Stomach (tissue), 9 donors: ENCODE measurements around the gene CDC42BPB. TPM values are rescaled to one million over a fixed set of nuclear protein-coding genes. Genes with fewer than 3 reads are reported as not detected.

Source experiments
- DNase-seq, 2 donors: peaks; one replicate each; pipeline versions ENCODE4 v3.0.0 to v3.0.0-alpha.2; 2013 to 2019
- H3K27ac ChIP-seq, 5 donors: fragments of 200-600 bp in 4 of 5; sonication (generic) in 4 of 5; one replicate each; pipeline ENCODE4 v1.5.1; 2013 to 2019; ENCODE audit warnings: mild to moderate bottlenecking in 1 of 5, moderate library complexity in 1 of 5
- H3K27me3 ChIP-seq, 3 donors: fragments of 200-600 bp; sonication (generic); one replicate each; pipeline ENCODE4 v1.5.1; 2017 to 2019; ENCODE audit warnings: mixed run types in 1 of 3
- H3K36me3 ChIP-seq, 4 donors: fragments of 200-600 bp; sonication (generic); 1 replicate in 3 of 4; 2 replicates in 1 of 4; pipeline ENCODE4 v1.5.1; 2016 to 2019
- H3K4me1 ChIP-seq, 4 donors: fragments of 200-600 bp; sonication (generic); one replicate each; pipeline ENCODE4 v1.5.1; 2016 to 2019
- H3K4me3 ChIP-seq, 4 donors: fragments of 200-600 bp; sonication (generic) in 3 of 4; one replicate each; pipeline ENCODE4 v1.5.1; 2016 to 2019; ENCODE audit warnings: mild to moderate bottlenecking in 1 of 4
- H3K9me3 ChIP-seq, 4 donors: fragments of 200-600 bp; sonication (generic); one replicate each; pipeline ENCODE4 v1.5.1; 2016 to 2019
- CTCF ChIP-seq, 7 experiments: fragments of 450-650 bp in 4 of 7; fragments of 200-600 bp in 3 of 7; sonication (generic) in 3 of 7; IDR thresholded peaks; one replicate each; pipeline ENCODE4 v1.5.1; 2016 to 2019; ENCODE audit warnings: antibody characterized with exemption in 7 of 7, control low read depth in 2 of 7, mild to moderate bottlenecking in 1 of 7
- EP300 ChIP-seq: sonication (generic); formaldehyde crosslinking; IDR thresholded peaks from one replicate; pipeline ENCODE4 v1.6.1; 2017; ENCODE audit warnings: antibody characterized with exemption
- POLR2A ChIP-seq, 4 donors: fragments of 450-650 bp; IDR thresholded peaks; one replicate each; pipeline ENCODE4 v1.6.1; 2016; ENCODE audit warnings: antibody characterized with exemption in 4 of 4, control low read depth in 2 of 4, mild to moderate bottlenecking in 1 of 4, moderate library complexity in 1 of 4
- POLR2AphosphoS5 ChIP-seq, 3 donors: sonication (generic); formaldehyde crosslinking; IDR thresholded peaks; one replicate each; pipeline ENCODE4 v1.6.1; 2016; ENCODE audit warnings: antibody characterized with exemption in 3 of 3
- WGBS, 5 donors: extraction: QIAGEN DNeasy Blood & Tissue Kit in 3 of 5; methylation state at CpG; one replicate each; pipeline versions ENCODE4 v1.1.5 to v1.1.7; 2013 to 2018; 5-methylcytosine and 5-hydroxymethylcytosine counted together
- intact Hi-C: fragments of 100-400 bp; cut with DNase I; formaldehyde crosslinking; loops from one replicate; pipeline ENCODE4 v1.15.1; 2023; ENCODE audit warnings: low total_unique reads
- polyA plus RNA-seq, 3 donors: library from polyadenylated mRNA; stranded (reverse); fragments of 200-250 nt; gene quantifications; one replicate each; pipeline ENCODE4 v1.2.3, GENCODE V29; 2013
- total RNA-seq, 5 donors: library from RNA; depleted of rRNA; stranded (reverse); fragments of >200 nt; gene quantifications; one replicate each; pipeline versions ENCODE4 v1.1.0 to v1.2.3, GENCODE V29; 2014 to 2016
- donor health status: healthy with polysubstance abuse.
- donor health status: Bipolar disorder and iron deficiency.
- donor health status: healthy.

Gene CDC42BPB
- total and polyA plus RNA-seq, 8 donors, result 16.3 to 400 (median 127) TPM

- Histone ChIP-seq H3K27ac (no peak overlapping the region), H3K27me3 (no peaks in the 10 kb centered on the region), H3K9me3 (peaks cover 2 to 17% (median 10%) of the 10 kb centered on the region in 4 donors), H3K4me3 (no peak overlapping the region), H3K4me1 (peaks cover 0 to 6% (median 0%) of the 10 kb centered on the region in 4 donors), H3K36me3 (peaks cover 19 to 97% (median 93%) of the 10 kb centered on the region in 4 donors)
- TF ChIP-seq CTCF (IDR thresholded peaks at IDR 0.05) (no peak), EP300 (no peak), POLR2AphosphoS5 (IDR thresholded peaks at IDR 0.05) (no peak), POLR2A (IDR thresholded peaks at IDR 0.05) (no peak)
- intact Hi-C loops, result no loop called here
- DNase-seq, result no peak
- 89 to 93% (median 92%) methylated on average over 3 of the region's 3 CpGs for WGBS, 5 donors
Measured at GRCh38 chr14:102991376-102991775, 66.0 kb downstream of the CDC42BPB start.

- DNase-seq, result no peak
- no peak overlapping the region for H3K4me3 ChIP-seq
- peaks cover 2 to 17% (median 10%) of the 10 kb centered on the region in 4 donors for H3K9me3 ChIP-seq
- intact Hi-C loops, result no loop called here
- H3K36me3 ChIP-seq, result peaks cover 28 to 98% (median 96%) of the 10 kb centered on the region in 4 donors
- H3K4me1 ChIP-seq, result no peaks in the 10 kb centered on the region
- H3K27ac ChIP-seq, result no peak overlapping the region
- H3K27me3 ChIP-seq, result no peaks in the 10 kb centered on the region
- TF ChIP-seq POLR2AphosphoS5 (IDR thresholded peaks at IDR 0.05), result no peak
- no peak for TF ChIP-seq EP300
- no peak for TF ChIP-seq CTCF (IDR thresholded peaks at IDR 0.05)
- no peak for TF ChIP-seq POLR2A (IDR thresholded peaks at IDR 0.05)
- WGBS, 5 donors, result 93 to 100% (median 100%) methylated on average over 1 of the region's 1 CpG
Measured at GRCh38 chr14:102988054-102988453, 69.3 kb downstream of the CDC42BPB start.

- peaks cover 34 to 100% (median 96%) of the 10 kb centered on the region in 4 donors for H3K36me3 ChIP-seq
Measured at GRCh38 chr14:102986810-102987579, 70.4 kb downstream of the CDC42BPB start.

DNA sequence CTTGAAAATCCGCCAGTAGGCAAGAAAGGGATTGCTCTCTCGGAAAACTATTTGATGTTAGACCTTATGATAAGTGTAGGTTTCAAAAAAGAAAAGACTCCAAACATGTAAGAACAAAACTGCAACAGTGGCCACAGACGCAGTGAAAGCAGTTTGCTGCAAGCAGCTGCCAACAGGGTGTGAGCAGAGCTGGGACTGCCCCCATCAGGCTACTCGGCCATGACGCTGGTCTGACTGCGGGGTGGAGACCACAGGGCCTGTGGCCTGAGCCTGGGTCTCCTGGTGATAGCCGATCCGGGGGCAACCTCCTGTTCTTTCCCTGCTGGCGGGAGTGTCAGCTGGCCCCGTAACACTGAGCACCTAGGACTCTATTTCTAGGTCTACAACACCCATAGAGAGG is 71.7 kb downstream of the CDC42BPB start:
- DNase-seq, result no peak
- peaks cover 2 to 17% (median 10%) of the 10 kb centered on the region in 4 donors for H3K9me3 ChIP-seq
- H3K4me3 ChIP-seq, result no peak overlapping the region
- no peaks in the 10 kb centered on the region for H3K27me3 ChIP-seq
- H3K4me1 ChIP-seq, result no peaks in the 10 kb centered on the region
- no peak for TF ChIP-seq POLR2A (IDR thresholded peaks at IDR 0.05)
- TF ChIP-seq EP300, result no peak
- no peak for TF ChIP-seq CTCF (IDR thresholded peaks at IDR 0.05)
- TF ChIP-seq POLR2AphosphoS5 (IDR thresholded peaks at IDR 0.05), result no peak
- intact Hi-C loops, result no loop called here
- H3K27ac ChIP-seq, result no peak overlapping the region
- 76 to 93% (median 84%) methylated on average over 10 of the region's 10 CpGs for WGBS, 5 donors
- peaks cover 44 to 100% (median 97%) of the 10 kb centered on the region in 4 donors for H3K36me3 ChIP-seq

More at GRCh38 chr14:102986810-102987579, 70.4 kb downstream of the CDC42BPB start:
- Histone ChIP-seq H3K27me3 (no peaks in the 10 kb centered on the region), H3K4me3 (no peak overlapping the region), H3K27ac (no peak overlapping the region), H3K9me3 (peaks cover 2 to 17% (median 10%) of the 10 kb centered on the region in 4 donors), H3K4me1 (no peaks in the 10 kb centered on the region)
- TF ChIP-seq EP300, result no peak
- no peak for TF ChIP-seq POLR2A (IDR thresholded peaks at IDR 0.05)
- no peak for TF ChIP-seq POLR2AphosphoS5 (IDR thresholded peaks at IDR 0.05)
- TF ChIP-seq CTCF (IDR thresholded peaks at IDR 0.05), result no peak
- no peak for DNase-seq
- intact Hi-C loops, result no loop called here
- 84 to 93% (median 89%) methylated on average over 19 of the region's 19 CpGs for WGBS, 5 donors
